HCT116 (cell line): Measurements from ENCODE around the gene CAPN10. TPM values are rescaled to one million over a fixed set of nuclear protein-coding genes. Genes with fewer than 3 reads are reported as not detected.
A peak's percentile ranks its signal among the peaks of the same experiment; 100 is the strongest.

Experiments
- ATAC-seq: fragments of 200-7000 bp; cut with Tn5 transposase; 2 replicates; pipeline ENCODE4 v1.9.1; 2020; ENCODE audit warnings: mild to moderate bottlenecking, moderate library complexity
- BruUV-seq: library from RNA; stranded (reverse); fragments of 400-500 nt; replicated peaks from 2 replicates; lab custom pipeline; 2021; lab: Mats Ljungman, UMichigan
- CTCF ChIA-PET: fragments of 300-600 bp; sonication (Branson Sonifier 250); formaldehyde crosslinking; loops from one replicate; lab custom pipeline; 2021; ENCODE audit warnings: antibody characterized with exemption; lab: Charles Lee
- POLR2A ChIA-PET: fragments of 300-600, 350-600 bp; sonication (Branson Sonifier 250); formaldehyde crosslinking; loops from one replicate; lab custom pipeline; 2021; ENCODE audit warnings: antibody characterized with exemption; lab: Charles Lee
- RAD21 ChIA-PET, 2 experiments: fragments of 300-600 bp; sonication (Branson Sonifier 250); formaldehyde crosslinking; loops; one replicate each; lab custom pipeline; 2023; ENCODE audit warnings: low total read pairs in 2 of 2; ENCODE audit not compliant: uncharacterized antibody in 2 of 2, unreplicated experiment in 2 of 2, low non-redundant PET in 1 of 2; lab: Charles Lee
- DNase-seq: peaks from one replicate; pipeline ENCODE4 v3.0.0-alpha.2; 2010; ENCODE audit warnings: low read depth, low spot score
- H2AFZ ChIP-seq: fragments of 200-600 bp; shearing (Covaris generic), sonication (generic); 2 replicates; pipeline ENCODE4 v1.6.1; 2017; ENCODE audit warnings: low read depth, mixed run types, mixed read lengths, antibody characterized with exemption, low read length; ENCODE audit not compliant: poor library complexity, severe bottlenecking
- H3K27ac ChIP-seq: 2 replicates; pipeline ENCODE4 v1.5.1; 2012; ENCODE audit warnings: low read depth, low read length
- H3K27me3 ChIP-seq: fragments of 200-600 bp; sonication (generic); 2 replicates; pipeline ENCODE4 v1.6.1; 2016; ENCODE audit warnings: mixed run types, low read length, mixed read lengths; ENCODE audit not compliant: insufficient read depth
- H3K36me3 ChIP-seq, 2 experiments: fragments of 200-500 bp in 1 of 2; fragments of 200-600 bp in 1 of 2; sonication (Bioruptor generic) in 1 of 2; sonication (generic) in 1 of 2; 2 replicates each; pipeline versions ENCODE4 v1.5.1 to v1.6.1; 2014 to 2016; ENCODE audit warnings: low read length in 2 of 2, inconsistent platforms in 1 of 2, mixed read lengths in 1 of 2, mixed run types in 1 of 2; ENCODE audit not compliant: insufficient read depth in 2 of 2, control insufficient read depth in 1 of 2
- H3K4me1 ChIP-seq, 2 experiments: fragments of 200-600 bp in 1 of 2; sonication (generic) in 1 of 2; 2 replicates each; pipeline versions ENCODE4 v1.5.1 to v1.6.1; 2012 to 2017; ENCODE audit warnings: low read length in 2 of 2, inconsistent platforms in 1 of 2, mild to moderate bottlenecking in 1 of 2, mixed read lengths in 1 of 2, mixed run types in 1 of 2, moderate library complexity in 1 of 2; ENCODE audit not compliant: insufficient read depth in 2 of 2, control insufficient read depth in 1 of 2
- H3K4me2 ChIP-seq: fragments of 200-600 bp; sonication (generic); 2 replicates; pipeline ENCODE4 v1.6.1; 2017; ENCODE audit warnings: mixed run types, low read length, mixed read lengths
- H3K4me3 ChIP-seq, 2 experiments: fragments of 200-600 bp in 1 of 2; sonication (generic) in 1 of 2; replicated peaks in 1 of 2; 2 replicates each; pipeline ENCODE4 v1.5.1; 2011 to 2016; ENCODE audit warnings: low read length in 2 of 2, control low read depth in 1 of 2, low read depth in 1 of 2, mild to moderate bottlenecking in 1 of 2, mixed read lengths in 1 of 2, mixed run types in 1 of 2
- H3K79me2 ChIP-seq: fragments of 200-600 bp; sonication (generic); 2 replicates; pipeline ENCODE4 v1.6.1; 2017; ENCODE audit warnings: mild to moderate bottlenecking, mixed run types, low read length, moderate library complexity, mixed read lengths; ENCODE audit not compliant: insufficient read depth
- H3K9ac ChIP-seq: fragments of 200-600 bp; sonication (generic); 2 replicates; pipeline ENCODE4 v1.6.1; 2016; ENCODE audit warnings: low read length, mixed read lengths
- H3K9me2 ChIP-seq: fragments of 200-600 bp; sonication (generic), shearing (Covaris generic); 2 replicates; pipeline ENCODE4 v1.6.1; 2017; ENCODE audit warnings: mixed run types, mild to moderate bottlenecking, moderate library complexity; ENCODE audit not compliant: insufficient read depth
- H3K9me3 ChIP-seq, 2 experiments: fragments of 200-500 bp in 1 of 2; fragments of 200-600 bp in 1 of 2; sonication (Bioruptor generic) in 1 of 2; sonication (generic) in 1 of 2; 2 replicates each; pipeline ENCODE4 v1.6.1; 2014 to 2017; ENCODE audit warnings: low read length in 2 of 2, mixed read lengths in 2 of 2, inconsistent platforms in 1 of 2, low read depth in 1 of 2, mild to moderate bottlenecking in 1 of 2, mixed run types in 1 of 2, moderate library complexity in 1 of 2; ENCODE audit not compliant: control insufficient read depth in 1 of 2, insufficient read depth in 1 of 2
- H4K20me1 ChIP-seq: fragments of 200-600 bp; sonication (generic), shearing (Covaris generic); 2 replicates; pipeline ENCODE4 v1.6.1; 2017; ENCODE audit warnings: mixed run types, mild to moderate bottlenecking, moderate library complexity; ENCODE audit not compliant: insufficient read depth
- CBX3 ChIP-seq: IDR thresholded peaks from 2 replicates; pipeline ENCODE4 v1.6.1; 2012; ENCODE audit warnings: low read depth
- CTCF ChIP-seq, 3 experiments: fragments of 200-600 bp in 1 of 3; sonication (generic) in 1 of 3; IDR thresholded peaks in 2 of 3; conservative IDR thresholded peaks in 1 of 3; 2 replicates each; pipeline ENCODE4 v1.5.1; 2012 to 2017; ENCODE audit warnings: low read depth in 2 of 3, low read length in 2 of 3, antibody characterized with exemption in 1 of 3, borderline replicate concordance in 1 of 3, control low read depth in 1 of 3, mild to moderate bottlenecking in 1 of 3, mixed read lengths in 1 of 3, mixed run types in 1 of 3, moderate library complexity in 1 of 3; ENCODE audit not compliant: insufficient read depth in 1 of 3
- JUND ChIP-seq: IDR thresholded peaks from 2 replicates; pipeline ENCODE4 v1.6.1; 2012
- POLR2AphosphoS5 ChIP-seq: IDR thresholded peaks from 2 replicates; pipeline ENCODE4 v1.6.1; 2011; ENCODE audit warnings: mild to moderate bottlenecking, low read depth, low read length, moderate library complexity
- REST ChIP-seq: IDR thresholded peaks from 2 replicates; pipeline ENCODE4 v1.6.1; 2012; ENCODE audit warnings: low read depth
- YY1 ChIP-seq: IDR thresholded peaks from 2 replicates; pipeline ENCODE4 v1.6.1; 2011; ENCODE audit warnings: low read length, low read depth, moderate library complexity, mild to moderate bottlenecking; ENCODE audit not compliant: insufficient replicate concordance; ENCODE audit errors: extremely low read depth
- ZFX ChIP-seq: fragments of 450-650 bp; IDR thresholded peaks from 2 replicates; pipeline ENCODE4 v1.6.1; 2017
- intact Hi-C: fragments of 100-400 bp; cut with micrococcal nuclease; formaldehyde crosslinking; loops from 2 replicates; pipeline ENCODE4 v1.10.0; 2022
- total RNA-seq: library from RNA; stranded (reverse); gene quantifications from one replicate; pipeline ENCODE4 v1.2.1, GENCODE V29; 2021; ENCODE audit not compliant: unreplicated experiment
- TF ChIP-seq, protein P1 (sequence below): IDR thresholded peaks from 2 replicates; pipeline ENCODE4 v1.6.1; 2011; ENCODE audit warnings: mild to moderate bottlenecking, low read length, moderate library complexity; ENCODE audit not compliant: insufficient replicate concordance; ENCODE audit errors: extremely low read depth

The CAPN10 gene
- total RNA-seq, 1 experiment from 2014 or later: 40.7 TPM

- Histone ChIP-seq H3K9ac (peak overlapping the region; percentile 82), H4K20me1 (no peaks in the 10 kb centered on the region), H3K79me2 (peaks cover 35% of the 10 kb centered on the region; the same call in 1 of the 2 replicates), H3K9me3 (no peaks in the 10 kb centered on the region), H3K4me2 (peak overlapping the region; percentile 92), H3K4me3 (peak overlapping the region; percentile 54 to 76), H3K36me3 (no peaks in the 10 kb centered on the region), H3K4me1 (peaks cover 36 to 53% of the 10 kb centered on the region in 2 experiments), H3K27me3 (no peaks in the 10 kb centered on the region), H3K9me2 (no peaks in the 10 kb centered on the region), H3K27ac (peak overlapping the region; percentile 93), H2AFZ (no peak overlapping the region)
- CTCF ChIA-PET: interaction anchor here (1.7 kb wide), 1 partner anchor 10 kb away, joined by 7 read pairs; no protein-coding TSS in a partner anchor
- ATAC-seq (no peak), DNase-seq (no peak)
- POLR2A ChIA-PET: interaction anchor here (1.0 kb wide), 1 partner anchor 10 kb away, joined by 4 read pairs; no protein-coding TSS in a partner anchor
- TF ChIP-seq YY1 (no peak), CBX3 (no peak), ZFX (no peak), POLR2AphosphoS5 (peak; percentile 38; the same call in 1 of the 2 replicates), CTCF (IDR thresholded peaks at IDR 0.05 in 2 of 3, conservative IDR thresholded peaks at IDR 0.05 in 1 of 3; ENCODE audit: borderline replicate concordance in 1 of 3, insufficient read depth in 1 of 3, low read depth in 2 of 3, low read length in 2 of 3) (no peak), JUND (no peak), REST (no peak)
- TF ChIP-seq, protein P1, sequence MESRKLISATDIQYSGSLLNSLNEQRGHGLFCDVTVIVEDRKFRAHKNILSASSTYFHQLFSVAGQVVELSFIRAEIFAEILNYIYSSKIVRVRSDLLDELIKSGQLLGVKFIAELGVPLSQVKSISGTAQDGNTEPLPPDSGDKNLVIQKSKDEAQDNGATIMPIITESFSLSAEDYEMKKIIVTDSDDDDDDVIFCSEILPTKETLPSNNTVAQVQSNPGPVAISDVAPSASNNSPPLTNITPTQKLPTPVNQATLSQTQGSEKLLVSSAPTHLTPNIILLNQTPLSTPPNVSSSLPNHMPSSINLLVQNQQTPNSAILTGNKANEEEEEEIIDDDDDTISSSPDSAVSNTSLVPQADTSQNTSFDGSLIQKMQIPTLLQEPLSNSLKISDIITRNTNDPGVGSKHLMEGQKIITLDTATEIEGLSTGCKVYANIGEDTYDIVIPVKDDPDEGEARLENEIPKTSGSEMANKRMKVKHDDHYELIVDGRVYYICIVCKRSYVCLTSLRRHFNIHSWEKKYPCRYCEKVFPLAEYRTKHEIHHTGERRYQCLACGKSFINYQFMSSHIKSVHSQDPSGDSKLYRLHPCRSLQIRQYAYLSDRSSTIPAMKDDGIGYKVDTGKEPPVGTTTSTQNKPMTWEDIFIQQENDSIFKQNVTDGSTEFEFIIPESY: no peak
- BruUV-seq: TSS peak; percentile 25
- RAD21 ChIA-PET: no interaction called here
- intact Hi-C loops: loop anchor here (5.0 to 10.0 kb wide), 2 partner anchors 57 to 335 kb away; no protein-coding TSS in a partner anchor
Measured at GRCh38 chr2:240569523-240569997, 17.0 kb upstream of the CAPN10 start.
